Erythroblast (primary cell): ENCODE measurements around the gene TSSK6.

Source experiments
- GATA1 ChIP-seq: IDR thresholded peaks from 2 replicates; pipeline ENCODE4 v1.6.1; 2011; ENCODE audit warnings: low read depth, mild to moderate bottlenecking, control low read depth, low read length, moderate library complexity
- POLR2A ChIP-seq: IDR thresholded peaks from 2 replicates; pipeline ENCODE4 v1.6.1; 2011; ENCODE audit warnings: mild to moderate bottlenecking, low read length

DNA sequence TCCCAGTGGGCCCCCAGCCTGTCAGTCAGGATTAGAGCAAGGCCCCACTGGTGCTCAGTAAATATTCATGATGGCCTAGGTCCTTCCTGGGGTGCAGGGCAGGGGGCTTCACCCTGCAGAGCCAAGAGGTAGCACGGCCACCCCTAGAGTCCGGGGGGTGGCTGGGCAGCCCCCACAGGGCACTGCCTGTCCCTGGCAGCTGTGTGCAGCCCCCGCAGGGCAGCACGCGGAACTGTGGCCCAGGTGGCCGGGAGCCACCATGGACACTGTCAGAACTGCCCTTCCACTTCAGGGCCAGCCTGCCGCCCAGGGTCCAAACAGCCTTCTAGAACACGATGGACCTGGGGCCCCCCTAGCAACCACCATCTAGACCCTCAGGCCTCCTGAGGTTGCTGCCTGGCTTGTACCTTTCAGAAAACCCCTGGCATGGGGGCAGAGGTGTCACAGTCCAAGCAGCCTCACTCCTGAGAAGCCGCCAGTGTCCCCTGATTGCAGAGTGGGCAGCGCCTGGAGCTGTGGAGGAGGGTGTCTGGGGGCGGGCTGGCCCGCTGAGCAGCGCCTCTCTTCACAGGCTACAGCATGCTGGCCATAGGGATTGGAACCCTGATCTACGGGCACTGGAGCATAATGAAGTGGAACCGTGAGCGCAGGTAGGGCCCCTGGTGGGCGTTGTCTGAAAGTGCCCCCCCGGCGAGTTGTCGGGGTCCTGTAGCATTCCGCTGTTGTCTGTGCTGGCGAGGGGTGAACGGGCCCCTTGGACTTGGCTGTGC is 10.4 kb upstream of the TSSK6 start:
- TF ChIP-seq POLR2A (no peak), GATA1 (no peak)
